ENCODE data around the gene GORAB.

DNA sequence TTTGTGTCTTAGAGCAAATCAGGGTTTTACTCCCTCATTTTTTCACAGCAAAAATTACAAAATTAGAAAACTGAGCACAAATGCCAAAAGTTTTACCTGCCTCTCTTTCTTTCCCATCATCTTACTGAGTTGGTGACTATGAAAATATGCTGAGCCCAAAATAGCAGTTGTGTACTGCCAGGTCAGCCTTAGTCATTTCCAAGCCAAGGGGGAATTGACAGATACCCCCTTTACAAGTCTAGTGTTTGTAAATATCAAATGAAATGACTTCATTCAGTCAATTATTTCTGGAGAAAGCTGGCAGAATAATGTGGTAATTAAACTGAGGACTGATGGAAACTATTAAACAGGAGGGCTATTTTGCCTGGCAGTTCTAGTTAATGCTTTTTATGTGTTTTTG lies 11.4 kb upstream of the GORAB start:
- TF ChIP-seq, protein P1, sequence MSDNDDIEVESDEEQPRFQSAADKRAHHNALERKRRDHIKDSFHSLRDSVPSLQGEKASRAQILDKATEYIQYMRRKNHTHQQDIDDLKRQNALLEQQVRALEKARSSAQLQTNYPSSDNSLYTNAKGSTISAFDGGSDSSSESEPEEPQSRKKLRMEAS (IDR thresholded peaks at IDR 0.05; ENCODE audit: low read depth) = no peak
- TF ChIP-seq SMC3 (IDR thresholded peaks at IDR 0.05; ENCODE audit: low read depth, low read length) (no peak), MXI1 (IDR thresholded peaks at IDR 0.05; ENCODE audit: low read depth, low read length) (no peak), CHD2 (IDR thresholded peaks at IDR 0.05; ENCODE audit: low read length, partially characterized antibody) (no peak), FOXM1 (IDR thresholded peaks at IDR 0.05; ENCODE audit: low read depth) (no peak), JUND (IDR thresholded peaks at IDR 0.05) (no peak), YY1 (IDR thresholded peaks at IDR 0.05; ENCODE audit: low read depth) (no peak), MEF2A (IDR thresholded peaks at IDR 0.05; ENCODE audit: borderline replicate concordance, low read depth) (peak; percentile 87), RFX5 (IDR thresholded peaks at IDR 0.05; ENCODE audit: low read length) (no peak), GABPA (IDR thresholded peaks at IDR 0.05; ENCODE audit: low read depth) (no peak), TCF12 (IDR thresholded peaks at IDR 0.05) (no peak)
- TF ChIP-seq, protein P2, sequence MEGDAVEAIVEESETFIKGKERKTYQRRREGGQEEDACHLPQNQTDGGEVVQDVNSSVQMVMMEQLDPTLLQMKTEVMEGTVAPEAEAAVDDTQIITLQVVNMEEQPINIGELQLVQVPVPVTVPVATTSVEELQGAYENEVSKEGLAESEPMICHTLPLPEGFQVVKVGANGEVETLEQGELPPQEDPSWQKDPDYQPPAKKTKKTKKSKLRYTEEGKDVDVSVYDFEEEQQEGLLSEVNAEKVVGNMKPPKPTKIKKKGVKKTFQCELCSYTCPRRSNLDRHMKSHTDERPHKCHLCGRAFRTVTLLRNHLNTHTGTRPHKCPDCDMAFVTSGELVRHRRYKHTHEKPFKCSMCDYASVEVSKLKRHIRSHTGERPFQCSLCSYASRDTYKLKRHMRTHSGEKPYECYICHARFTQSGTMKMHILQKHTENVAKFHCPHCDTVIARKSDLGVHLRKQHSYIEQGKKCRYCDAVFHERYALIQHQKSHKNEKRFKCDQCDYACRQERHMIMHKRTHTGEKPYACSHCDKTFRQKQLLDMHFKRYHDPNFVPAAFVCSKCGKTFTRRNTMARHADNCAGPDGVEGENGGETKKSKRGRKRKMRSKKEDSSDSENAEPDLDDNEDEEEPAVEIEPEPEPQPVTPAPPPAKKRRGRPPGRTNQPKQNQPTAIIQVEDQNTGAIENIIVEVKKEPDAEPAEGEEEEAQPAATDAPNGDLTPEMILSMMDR (IDR thresholded peaks at IDR 0.05) = no peak
- TF ChIP-seq, protein P3, sequence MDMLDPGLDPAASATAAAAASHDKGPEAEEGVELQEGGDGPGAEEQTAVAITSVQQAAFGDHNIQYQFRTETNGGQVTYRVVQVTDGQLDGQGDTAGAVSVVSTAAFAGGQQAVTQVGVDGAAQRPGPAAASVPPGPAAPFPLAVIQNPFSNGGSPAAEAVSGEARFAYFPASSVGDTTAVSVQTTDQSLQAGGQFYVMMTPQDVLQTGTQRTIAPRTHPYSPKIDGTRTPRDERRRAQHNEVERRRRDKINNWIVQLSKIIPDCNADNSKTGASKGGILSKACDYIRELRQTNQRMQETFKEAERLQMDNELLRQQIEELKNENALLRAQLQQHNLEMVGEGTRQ (IDR thresholded peaks at IDR 0.05; ENCODE audit: borderline replicate concordance, low read depth, low read length) = no peak
